Retina (tissue), 1 donor: ENCODE measurements around the gene MGAT5B.

Source experiments
- DNase-seq: peaks from one replicate; pipeline ENCODE4 v3.0.0-alpha.2; 2016

The MGAT5B gene

DNA sequence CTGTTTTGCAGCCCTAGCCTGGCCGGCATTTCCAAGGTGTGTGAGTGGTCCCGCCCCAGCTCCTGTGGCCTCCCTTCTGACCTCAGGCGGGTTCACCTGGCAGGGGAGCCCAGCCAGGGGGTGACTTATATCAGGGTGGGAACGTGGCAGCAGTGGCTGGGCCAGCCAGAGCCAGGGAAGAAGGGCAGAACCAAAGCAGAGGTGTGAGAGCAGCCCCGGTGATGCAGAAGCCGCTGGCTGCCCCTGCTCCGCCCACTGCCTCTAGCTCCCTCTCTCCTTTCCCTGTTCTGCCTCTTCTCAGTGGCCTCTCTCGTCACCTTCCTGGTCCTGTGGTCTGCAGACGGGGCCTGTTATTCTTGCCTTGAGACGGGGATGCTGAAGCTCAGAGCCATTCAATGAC lies 12.1 kb downstream of the MGAT5B start:
- no peak for DNase-seq

DNA sequence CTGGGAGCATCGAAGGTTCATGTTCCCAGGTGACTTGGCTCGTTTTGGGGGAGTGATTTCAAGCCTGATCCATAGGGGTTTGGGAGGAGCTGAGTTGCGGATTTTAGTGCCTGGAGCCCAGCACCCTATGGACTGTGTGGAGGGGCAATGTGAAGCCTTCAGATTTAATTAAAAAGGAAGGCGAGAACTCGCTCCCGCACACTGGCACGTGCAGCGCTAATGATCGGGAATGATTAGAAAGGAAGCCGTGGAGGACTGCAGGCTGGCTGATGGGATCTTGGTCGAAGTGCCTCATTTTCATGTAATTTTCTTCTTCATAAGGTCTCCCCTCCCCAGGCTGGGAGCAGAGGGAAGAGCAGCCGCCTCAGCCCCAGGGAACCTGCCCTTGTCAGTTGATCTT lies 12.8 kb downstream of the MGAT5B start:
- no peak for DNase-seq

GRCh38 chr17:76881408-76881807 lies 13.2 kb downstream of the MGAT5B start:
- DNase-seq, result no peak

DNA sequence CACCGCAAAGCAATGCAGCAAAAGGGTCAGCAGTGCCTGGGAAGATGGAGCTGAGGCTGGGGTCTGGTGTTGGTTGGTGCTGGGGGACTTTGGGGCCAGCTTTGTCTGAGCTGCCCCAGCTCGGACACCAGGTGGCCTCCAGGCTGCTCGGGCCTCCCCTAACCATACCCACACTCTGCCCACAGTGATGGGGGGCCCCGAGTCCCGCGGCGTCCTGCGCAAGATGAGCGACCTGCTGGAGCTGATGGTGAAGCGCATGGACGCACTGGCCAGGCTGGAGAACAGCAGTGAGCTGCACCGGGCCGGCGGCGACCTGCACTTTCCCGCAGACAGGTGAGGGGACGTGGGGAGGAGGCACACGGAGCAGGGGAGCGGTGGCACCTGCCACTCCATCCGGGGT lies 13.8 kb downstream of the MGAT5B start:
- no peak for DNase-seq

GRCh38 chr17:76883744-76884525 lies 15.7 kb downstream of the MGAT5B start:
- no peak for DNase-seq

DNA sequence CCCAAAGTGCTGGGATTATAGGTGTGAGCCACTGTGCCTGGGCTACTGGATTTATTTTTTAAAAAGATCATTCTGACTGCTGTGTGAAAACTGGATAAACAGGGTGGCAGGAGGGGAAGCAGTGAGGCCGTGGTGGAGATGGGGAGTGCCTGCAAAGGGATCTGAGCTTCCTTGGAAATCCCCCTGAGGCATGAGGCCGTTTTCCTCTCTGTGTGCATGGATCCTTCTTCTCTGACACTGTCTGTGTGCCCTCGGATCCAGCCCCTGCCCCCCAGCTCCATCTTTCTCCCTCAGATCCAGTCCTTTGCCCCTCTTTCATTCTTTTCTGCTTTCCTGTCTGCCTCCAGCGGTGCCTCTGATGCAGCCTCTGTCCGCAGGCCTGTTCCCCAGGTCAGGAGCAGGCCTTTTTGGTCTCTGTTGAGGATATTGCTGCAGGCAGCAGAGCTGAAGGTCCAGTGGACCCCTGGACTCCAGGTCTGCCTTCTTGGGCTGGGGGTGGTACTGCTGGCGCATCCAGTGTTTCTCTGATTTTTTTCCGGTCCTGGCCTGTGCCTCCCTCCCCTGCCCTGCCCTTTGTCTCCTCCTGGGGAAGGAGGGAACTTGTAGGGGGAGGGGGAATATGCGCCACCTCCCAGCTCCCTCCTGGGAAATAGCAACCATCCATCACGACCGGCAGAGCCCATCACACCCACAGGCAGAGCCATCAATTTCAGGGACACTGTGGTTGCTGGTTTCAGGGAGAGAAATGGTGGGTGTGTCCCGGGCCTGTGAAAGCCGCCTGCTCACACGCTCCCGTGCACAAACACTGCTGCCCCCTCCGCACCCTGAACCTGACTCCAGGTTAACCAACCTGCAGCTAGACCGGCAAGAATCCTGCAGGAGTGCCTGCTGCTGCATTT lies 17.0 kb downstream of the MGAT5B start:
- no peak for DNase-seq

GRCh38 chr17:76885894-76886290 lies 17.7 kb downstream of the MGAT5B start:
- DNase-seq, result no peak

DNA sequence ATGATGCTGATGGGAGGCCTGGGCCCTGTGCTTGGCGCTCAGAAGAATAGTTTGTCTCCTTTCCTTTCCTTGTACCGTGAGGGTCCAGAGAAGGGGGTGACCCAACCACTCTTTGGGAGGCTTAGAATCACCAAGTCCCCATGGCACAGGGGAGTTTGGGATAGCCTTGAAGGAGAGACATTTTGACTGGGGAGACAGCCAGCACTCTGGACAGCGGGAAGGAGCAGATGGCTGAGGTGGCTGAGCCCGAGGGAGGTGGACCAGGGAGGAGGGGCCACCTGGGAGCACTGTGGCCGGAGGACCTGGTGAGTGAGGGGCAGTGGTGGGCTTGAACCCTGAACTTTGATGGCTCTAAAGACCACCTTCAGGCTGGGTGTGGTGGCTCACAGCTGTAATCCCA lies 18.2 kb downstream of the MGAT5B start:
- DNase-seq, result no peak

DNA sequence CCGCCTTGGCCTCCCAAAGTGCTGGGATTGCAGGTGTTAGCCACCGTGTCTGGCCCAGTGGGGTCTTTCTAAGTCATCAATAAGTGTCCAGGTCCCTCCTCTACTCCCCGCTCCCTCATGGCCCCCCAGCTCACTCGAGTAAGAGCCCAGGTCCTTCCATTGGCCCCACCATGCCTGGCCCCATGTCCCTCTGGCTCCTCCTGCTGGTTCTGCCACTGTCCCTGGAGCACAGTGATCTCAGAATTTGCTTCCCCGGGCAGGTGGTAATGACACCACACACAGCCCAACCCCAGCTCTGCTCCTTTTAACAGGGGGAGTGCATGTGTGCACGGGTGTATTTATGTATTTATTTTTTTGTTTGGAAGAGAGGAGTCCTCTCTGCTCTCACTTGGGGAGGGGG lies 19.6 kb downstream of the MGAT5B start:
- DNase-seq, result no peak

DNA sequence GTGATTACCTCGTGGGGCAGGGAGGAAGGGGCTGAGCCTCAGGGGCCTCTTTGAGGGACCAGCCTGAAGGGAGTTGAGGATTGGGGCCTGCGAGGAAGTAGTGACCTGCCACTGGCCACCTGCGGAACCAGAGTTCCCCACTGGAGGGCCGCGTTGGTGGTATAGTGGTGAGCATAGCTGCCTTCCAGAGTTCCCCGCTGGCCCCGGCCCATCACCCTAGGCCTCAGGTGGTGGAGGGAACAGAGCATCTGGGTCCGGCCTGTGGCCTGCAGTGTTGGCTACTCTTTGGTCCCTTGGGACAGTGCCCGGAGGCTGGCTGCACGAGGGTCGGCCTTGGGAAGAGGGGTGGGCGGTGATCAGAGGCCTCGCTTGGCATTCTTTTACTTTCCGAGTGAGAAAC lies 20.5 kb downstream of the MGAT5B start:
- no peak for DNase-seq

GRCh38 chr17:76889323-76889722 lies 21.1 kb downstream of the MGAT5B start:
- DNase-seq, result no peak

GRCh38 chr17:76892329-76892728 lies 24.1 kb downstream of the MGAT5B start:
- no peak for DNase-seq

GRCh38 chr17:76893623-76894334 lies 25.6 kb downstream of the MGAT5B start:
- DNase-seq, result no peak

DNA sequence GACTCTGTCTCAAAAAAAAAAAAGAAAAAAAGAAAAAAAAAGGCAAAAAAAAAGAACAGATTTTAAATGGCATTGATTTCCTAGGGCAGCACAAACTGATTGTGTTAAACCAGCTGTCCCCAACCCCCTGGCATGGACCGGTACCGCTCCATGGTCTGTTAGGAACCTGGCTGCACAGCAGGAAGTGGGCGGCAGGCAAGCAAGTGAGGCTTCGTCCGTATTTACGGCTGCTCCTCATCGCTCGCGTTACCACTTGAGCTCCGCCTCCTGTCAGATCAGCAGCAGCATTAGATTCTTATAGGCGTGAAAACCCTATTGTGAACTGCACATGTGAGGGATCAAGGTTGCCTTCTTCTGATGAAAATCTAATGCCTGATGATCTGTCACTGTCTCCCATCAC lies 26.6 kb downstream of the MGAT5B start:
- DNase-seq, result no peak

DNA sequence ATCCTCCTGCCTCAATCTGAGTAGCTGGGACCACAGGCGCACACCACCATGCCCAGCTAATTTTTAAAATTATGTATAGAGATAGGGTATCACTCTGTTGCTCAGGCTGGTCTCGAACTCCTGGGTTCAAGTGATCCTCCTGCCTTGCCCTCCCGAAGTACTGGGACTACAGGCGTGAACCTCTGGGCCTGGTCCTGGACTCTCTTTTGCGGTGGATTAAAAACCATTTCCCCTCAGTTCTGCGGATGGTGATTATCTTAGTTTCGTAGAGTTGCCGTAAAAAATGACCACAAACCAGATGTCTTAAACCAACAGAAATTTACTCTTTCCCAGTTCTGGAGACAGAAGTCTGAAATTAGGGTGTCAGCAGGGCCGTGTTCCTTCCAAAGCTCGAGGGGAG lies 28.8 kb downstream of the MGAT5B start:
- DNase-seq, result no peak

DNA sequence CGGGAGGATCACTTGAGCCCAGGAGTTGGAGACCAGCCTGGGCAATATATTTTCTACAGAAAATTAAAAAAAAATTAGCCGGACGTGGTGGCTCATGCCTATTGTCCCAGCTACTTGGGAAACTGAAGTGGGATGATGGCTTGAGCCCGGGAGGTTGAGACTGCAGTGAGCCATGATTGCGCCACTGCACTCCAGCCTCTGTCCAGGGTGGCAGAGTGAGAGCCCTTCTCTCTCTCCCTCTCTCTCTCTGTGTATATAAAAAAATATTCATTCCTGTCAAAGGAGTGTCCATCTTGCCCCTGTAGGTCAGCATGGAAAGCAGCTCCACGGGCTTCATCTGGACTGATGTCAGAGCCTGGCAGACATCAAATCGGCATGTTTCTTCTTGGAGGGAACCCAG lies 31.2 kb downstream of the MGAT5B start:
- no peak for DNase-seq

GRCh38 chr17:76900723-76901122 lies 32.5 kb downstream of the MGAT5B start:
- no peak for DNase-seq

DNA sequence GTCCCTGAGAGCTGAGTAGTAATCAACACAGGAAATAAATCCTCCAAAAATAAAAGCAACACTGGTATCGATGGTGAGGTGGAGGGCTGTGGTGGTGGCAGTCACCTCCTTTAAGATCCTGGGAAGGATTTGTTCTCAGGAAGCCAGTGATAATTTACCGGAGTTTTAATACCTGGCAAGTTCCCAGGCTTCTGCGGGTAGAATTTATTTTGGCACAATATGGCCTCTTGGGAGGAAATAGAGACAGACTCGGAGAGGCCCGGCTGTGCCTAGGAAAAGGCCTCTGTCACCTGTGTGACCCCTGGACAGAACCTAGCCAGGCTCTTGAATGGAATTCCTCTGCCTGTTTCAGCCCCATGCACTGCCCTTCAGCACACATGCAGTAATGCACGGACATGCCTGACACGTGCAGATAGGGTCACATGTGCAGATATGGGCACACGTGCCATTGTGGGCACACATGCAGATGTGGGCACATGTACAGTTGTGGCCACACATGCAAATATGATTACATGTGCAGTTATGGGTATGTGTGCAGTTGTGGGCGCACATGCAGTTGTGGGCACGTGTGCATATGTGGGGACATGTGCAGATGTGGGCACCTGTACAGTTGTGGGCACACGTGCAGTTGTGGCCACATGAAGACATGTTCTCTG lies 33.5 kb downstream of the MGAT5B start:
- no peak for DNase-seq

GRCh38 chr17:76902476-76902875 lies 34.3 kb downstream of the MGAT5B start:
- DNase-seq, result no peak

- no peak for DNase-seq
Measured at GRCh38 chr17:76903631-76904030, 35.4 kb downstream of the MGAT5B start.

GRCh38 chr17:76904116-76904515 lies 35.9 kb downstream of the MGAT5B start:
- no peak for DNase-seq

DNA sequence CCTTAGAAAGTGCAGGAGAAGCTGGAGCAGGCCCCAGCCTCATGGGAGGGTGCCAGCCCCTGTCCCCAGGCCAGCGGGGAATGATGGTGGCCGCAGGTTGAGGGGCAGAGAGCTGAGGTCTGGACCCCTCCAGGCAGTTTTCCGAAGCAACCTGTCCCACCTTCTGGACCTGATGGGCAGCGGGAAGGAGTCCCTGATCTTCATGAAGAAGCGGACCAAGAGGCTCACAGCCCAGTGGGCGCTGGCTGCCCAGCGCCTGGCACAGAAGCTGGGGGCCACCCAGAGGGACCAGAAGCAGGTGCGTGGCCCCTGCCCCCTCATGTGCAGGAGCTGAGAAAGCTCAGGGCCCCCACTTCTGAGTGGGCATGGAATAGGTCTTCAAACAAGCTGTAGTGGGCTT lies 36.8 kb downstream of the MGAT5B start:
- DNase-seq, result no peak

DNA sequence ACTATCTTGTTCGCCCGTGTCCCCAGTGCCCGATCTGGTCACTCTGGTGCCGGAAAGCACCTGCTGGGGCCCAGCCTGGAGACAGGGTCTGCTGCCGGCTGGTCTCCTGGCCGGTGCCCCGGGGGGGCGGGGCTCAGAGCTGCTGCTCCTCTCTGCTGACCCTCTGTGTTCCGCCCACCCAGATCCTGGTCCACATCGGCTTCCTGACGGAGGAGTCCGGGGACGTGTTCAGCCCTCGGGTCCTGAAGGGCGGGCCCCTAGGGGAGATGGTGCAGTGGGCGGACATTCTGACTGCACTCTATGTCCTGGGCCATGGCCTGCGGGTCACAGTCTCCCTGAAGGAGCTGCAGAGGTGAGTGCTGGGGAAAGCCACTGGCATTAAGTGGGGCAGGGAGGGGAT lies 37.6 kb downstream of the MGAT5B start:
- no peak for DNase-seq
